Osteoblast (primary cell): ENCODE measurements around the gene SF3B2. TPM values are rescaled to one million over a fixed set of nuclear protein-coding genes. Genes with fewer than 3 reads are reported as not detected.

Source experiments
- DNase-seq: peaks from one replicate; pipeline ENCODE4 v3.0.0; 2011; ENCODE audit warnings: low spot score, mixed read lengths; ENCODE audit not compliant: insufficient read length; ENCODE audit errors: missing footprints
- H2AFZ ChIP-seq: 2 replicates; pipeline ENCODE4 v1.6.0; 2011; ENCODE audit warnings: mild to moderate bottlenecking, low read length
- H3K27ac ChIP-seq: 2 replicates; pipeline ENCODE4 v1.5.1; 2011; ENCODE audit warnings: mild to moderate bottlenecking, low read depth, low read length, moderate library complexity
- H3K27me3 ChIP-seq: 2 replicates; pipeline ENCODE4 v1.6.0; 2012; ENCODE audit warnings: mild to moderate bottlenecking, control low read depth, inconsistent platforms, low read length, moderate library complexity; ENCODE audit not compliant: insufficient read depth
- H3K36me3 ChIP-seq: 2 replicates; pipeline ENCODE4 v1.5.1; 2011; ENCODE audit warnings: mild to moderate bottlenecking, low read length, control low read depth, moderate library complexity; ENCODE audit not compliant: insufficient read depth
- H3K4me1 ChIP-seq: 2 replicates; pipeline ENCODE4 v1.5.1; 2011; ENCODE audit warnings: mild to moderate bottlenecking, low read length, control low read depth, moderate library complexity; ENCODE audit not compliant: insufficient read depth
- H3K4me2 ChIP-seq: 2 replicates; pipeline ENCODE4 v1.6.0; 2011; ENCODE audit warnings: mild to moderate bottlenecking, low read length; ENCODE audit not compliant: insufficient read depth
- H3K4me3 ChIP-seq: fragments of 200-600 bp; sonication (generic); 3 replicates; pipeline ENCODE4 v1.5.1; 2012; ENCODE audit warnings: mild to moderate bottlenecking, low read length, inconsistent platforms; ENCODE audit not compliant: insufficient read depth
- H3K79me2 ChIP-seq: 2 replicates; pipeline ENCODE4 v1.6.0; 2012; ENCODE audit warnings: mild to moderate bottlenecking, low read length, control low read depth, inconsistent platforms; ENCODE audit not compliant: insufficient read depth
- H3K9me3 ChIP-seq: 2 replicates; pipeline ENCODE4 v1.5.1; 2011; ENCODE audit warnings: low read depth, low read length, control low read depth
- H4K20me1 ChIP-seq: 2 replicates; pipeline ENCODE4 v1.6.0; 2012; ENCODE audit warnings: mild to moderate bottlenecking, low read length, control low read depth; ENCODE audit not compliant: insufficient read depth
- total RNA-seq: library from RNA; depleted of rRNA; stranded (reverse); fragments of >200 nt; gene quantifications from 2 replicates; pipeline ENCODE4 v1.2.3, GENCODE V29; 2012
- TF ChIP-seq, protein P1 (sequence below): IDR thresholded peaks from 2 replicates; pipeline ENCODE4 v1.5.1; 2011; ENCODE audit warnings: mild to moderate bottlenecking, low read depth, low read length, moderate library complexity; ENCODE audit errors: extremely low read depth

SF3B2 gene
- total RNA-seq, 1 donor = 164 TPM

DNA sequence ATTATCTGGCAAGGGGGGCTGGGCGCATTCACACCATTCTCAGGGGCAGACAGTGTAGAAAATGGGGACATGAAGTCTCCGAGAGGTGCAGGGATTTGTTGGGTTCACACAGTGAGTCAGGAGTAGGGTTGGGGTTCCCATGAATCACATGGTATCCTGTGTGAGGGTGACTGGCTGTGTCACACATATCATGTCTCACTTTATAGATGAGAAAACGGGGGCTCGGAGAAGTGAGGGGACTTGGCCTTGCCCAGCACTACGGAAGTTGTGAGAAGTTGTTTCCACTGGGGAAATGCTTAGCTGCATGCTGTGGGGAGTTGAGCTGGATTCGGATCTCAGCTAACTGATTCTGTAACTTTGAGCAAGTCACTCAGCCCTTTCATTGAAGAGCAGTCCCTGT lies 7.4 kb upstream of the SF3B2 start:
- peaks cover 5% of the 10 kb centered on the region for H3K4me1 ChIP-seq
- H3K4me3 ChIP-seq = no peak overlapping the region
- H4K20me1 ChIP-seq = no peaks in the 10 kb centered on the region
- H3K27me3 ChIP-seq = peaks cover 16% of the 10 kb centered on the region
- no peak overlapping the region for H2AFZ ChIP-seq
- no peaks in the 10 kb centered on the region for H3K79me2 ChIP-seq
- no peak overlapping the region for H3K27ac ChIP-seq
- TF ChIP-seq, protein P1, sequence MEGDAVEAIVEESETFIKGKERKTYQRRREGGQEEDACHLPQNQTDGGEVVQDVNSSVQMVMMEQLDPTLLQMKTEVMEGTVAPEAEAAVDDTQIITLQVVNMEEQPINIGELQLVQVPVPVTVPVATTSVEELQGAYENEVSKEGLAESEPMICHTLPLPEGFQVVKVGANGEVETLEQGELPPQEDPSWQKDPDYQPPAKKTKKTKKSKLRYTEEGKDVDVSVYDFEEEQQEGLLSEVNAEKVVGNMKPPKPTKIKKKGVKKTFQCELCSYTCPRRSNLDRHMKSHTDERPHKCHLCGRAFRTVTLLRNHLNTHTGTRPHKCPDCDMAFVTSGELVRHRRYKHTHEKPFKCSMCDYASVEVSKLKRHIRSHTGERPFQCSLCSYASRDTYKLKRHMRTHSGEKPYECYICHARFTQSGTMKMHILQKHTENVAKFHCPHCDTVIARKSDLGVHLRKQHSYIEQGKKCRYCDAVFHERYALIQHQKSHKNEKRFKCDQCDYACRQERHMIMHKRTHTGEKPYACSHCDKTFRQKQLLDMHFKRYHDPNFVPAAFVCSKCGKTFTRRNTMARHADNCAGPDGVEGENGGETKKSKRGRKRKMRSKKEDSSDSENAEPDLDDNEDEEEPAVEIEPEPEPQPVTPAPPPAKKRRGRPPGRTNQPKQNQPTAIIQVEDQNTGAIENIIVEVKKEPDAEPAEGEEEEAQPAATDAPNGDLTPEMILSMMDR = no peak
- H3K36me3 ChIP-seq = no peaks in the 10 kb centered on the region
- peak; percentile 79 for DNase-seq
- no peaks in the 10 kb centered on the region for H3K9me3 ChIP-seq
- no peak overlapping the region for H3K4me2 ChIP-seq

DNA sequence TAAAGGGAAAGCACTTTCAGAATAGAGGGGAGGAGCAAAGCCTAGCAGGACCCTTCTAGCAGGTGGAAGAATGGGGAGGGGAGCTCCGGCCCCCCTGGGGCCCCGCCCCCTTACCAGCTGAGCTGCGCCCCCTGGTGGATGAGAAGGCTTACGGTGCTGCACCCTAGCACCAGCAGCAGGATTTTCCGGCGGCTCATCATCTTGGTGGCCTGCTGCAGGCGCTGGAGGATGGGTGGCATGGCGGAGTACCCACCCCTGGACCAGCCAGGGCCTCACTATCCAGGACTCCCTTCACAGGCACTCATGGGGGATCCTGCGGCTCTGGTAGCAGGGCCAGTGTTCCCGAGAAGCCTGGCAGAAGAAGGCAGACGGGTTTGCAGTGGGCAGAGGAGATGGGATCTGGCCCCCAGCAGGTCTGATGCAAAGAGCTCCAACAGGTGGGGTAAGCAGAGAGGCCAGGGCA lies 7.0 kb upstream of the SF3B2 start:
- Histone ChIP-seq H3K9me3 (no peaks in the 10 kb centered on the region), H2AFZ (peak overlapping the region; percentile 8), H3K4me1 (peaks cover 5% of the 10 kb centered on the region), H3K4me2 (no peak overlapping the region), H4K20me1 (no peaks in the 10 kb centered on the region), H3K79me2 (no peaks in the 10 kb centered on the region), H3K27ac (no peak overlapping the region), H3K36me3 (no peaks in the 10 kb centered on the region), H3K4me3 (no peak overlapping the region), H3K27me3 (peaks cover 16% of the 10 kb centered on the region)
- TF ChIP-seq, protein P1 = peak; percentile 92
- DNase-seq = peak; percentile 98

DNA sequence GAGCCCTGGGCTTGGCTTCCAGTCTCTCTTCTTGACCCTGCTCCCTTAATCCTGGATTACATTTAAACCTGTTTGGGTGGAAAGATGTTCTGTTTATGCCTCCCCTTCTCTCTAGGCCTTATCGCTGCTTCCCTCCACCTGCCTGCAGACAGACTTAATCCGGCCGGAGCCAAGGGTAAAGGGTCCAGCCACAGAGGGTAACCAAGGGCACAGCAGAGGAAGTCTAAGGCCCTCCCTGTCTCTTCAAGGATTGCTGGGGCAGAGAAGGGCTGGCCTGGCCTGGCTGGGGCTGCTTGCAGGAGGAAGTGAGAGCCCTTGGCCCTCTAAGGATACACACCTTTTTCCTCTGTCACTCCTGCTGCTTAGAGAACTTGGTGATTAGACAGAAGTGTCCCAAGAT lies 5.3 kb upstream of the SF3B2 start:
- no peak for DNase-seq
- Histone ChIP-seq H3K27ac (no peak overlapping the region), H3K4me3 (no peak overlapping the region), H2AFZ (no peak overlapping the region), H3K4me1 (peaks cover 5% of the 10 kb centered on the region), H3K79me2 (no peaks in the 10 kb centered on the region), H3K27me3 (peaks cover 16% of the 10 kb centered on the region), H3K4me2 (no peak overlapping the region), H4K20me1 (no peaks in the 10 kb centered on the region), H3K9me3 (no peaks in the 10 kb centered on the region), H3K36me3 (no peaks in the 10 kb centered on the region)
- TF ChIP-seq, protein P1 = no peak

DNA sequence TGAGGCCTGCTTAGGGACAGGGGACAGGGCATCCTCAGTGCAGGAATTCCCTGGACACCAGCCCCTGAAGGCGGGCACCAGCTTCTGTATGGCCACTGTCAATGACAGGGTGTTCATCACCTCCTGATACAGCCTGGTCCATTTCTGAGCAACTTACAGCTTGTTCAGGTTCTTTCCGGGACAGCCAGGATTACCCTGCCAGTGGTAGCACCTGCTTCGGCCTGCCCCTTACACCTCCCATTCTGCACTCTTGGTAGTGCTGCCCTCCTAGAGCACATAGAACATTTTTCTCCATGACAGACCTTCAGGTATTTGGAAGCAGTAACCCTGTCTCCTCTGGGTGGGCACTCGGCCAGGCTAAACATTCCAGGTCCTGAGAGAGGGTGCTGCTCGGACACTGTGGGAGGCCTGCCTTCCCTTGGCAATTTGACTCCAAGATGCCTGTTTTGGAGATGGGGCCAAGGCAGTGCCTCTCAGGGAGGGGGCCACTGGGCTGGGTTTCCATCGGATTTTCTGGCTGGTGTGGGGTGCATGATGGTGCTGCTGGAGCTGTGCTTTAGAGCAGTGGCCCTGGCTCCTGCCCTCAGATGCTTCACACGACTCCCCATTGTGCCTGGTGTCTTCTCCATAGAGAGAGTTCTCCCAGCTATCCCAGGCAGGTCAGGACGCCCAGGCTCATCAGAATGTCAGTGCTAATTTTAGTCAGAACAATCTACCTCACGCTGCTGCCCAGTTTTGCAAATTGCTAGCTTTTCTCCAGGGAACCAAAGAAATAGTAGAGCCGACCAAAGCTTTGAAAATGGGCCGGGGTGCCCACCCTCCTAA lies 4.4 kb upstream of the SF3B2 start:
- no peaks in the 10 kb centered on the region for H4K20me1 ChIP-seq
- peaks cover 5% of the 10 kb centered on the region for H3K4me1 ChIP-seq
- no peak overlapping the region for H2AFZ ChIP-seq
- H3K27ac ChIP-seq = no peak overlapping the region
- TF ChIP-seq, protein P1 = no peak
- H3K36me3 ChIP-seq = no peaks in the 10 kb centered on the region
- no peak overlapping the region for H3K4me3 ChIP-seq
- H3K27me3 ChIP-seq = peaks cover 16% of the 10 kb centered on the region
- H3K79me2 ChIP-seq = peaks cover 7% of the 10 kb centered on the region
- DNase-seq = peak; percentile 71
- H3K4me2 ChIP-seq = no peak overlapping the region
- no peaks in the 10 kb centered on the region for H3K9me3 ChIP-seq
